Naive thymus-derived CD4-positive, alpha-beta T cell (primary cell): ENCODE measurements around the gene UQCC3. TPM values are rescaled to one million over a fixed set of nuclear protein-coding genes. Genes with fewer than 3 reads are reported as not detected.
A peak's percentile ranks its signal among the peaks of the same experiment; 100 is the strongest.
"Not testable (repeated sequence)": the region's sequence is repeated elsewhere in the genome, so short reads cannot be mapped to it uniquely, and the experiment has no call there.

Experiments used
- ATAC-seq: fragments of 150-1000 bp; cut with Tn5 transposase; 2 replicates; pipeline ENCODE4 v1.10.0; 2021; ENCODE audit warnings: mild to moderate bottlenecking, moderate library complexity
- CTCF ChIA-PET: fragments of 350-600 bp; sonication (Branson Sonifier 250); formaldehyde crosslinking; loops from one replicate; lab custom pipeline; 2021; ENCODE audit warnings: antibody characterized with exemption; lab: Charles Lee
- POLR2A ChIA-PET: fragments of 350-600 bp; sonication (Branson Sonifier 250); formaldehyde crosslinking; loops from one replicate; lab custom pipeline; 2021; ENCODE audit warnings: antibody characterized with exemption, inconsistent platforms; lab: Charles Lee
- DNase-seq, 9 donors: peaks; one replicate each; pipeline versions ENCODE4 v3.0.0 to v3.0.0-alpha.2; 2020 to 2022; ENCODE audit warnings: mixed read lengths in 1 of 9
- H3K27ac ChIP-seq: one replicate; pipeline ENCODE4 v1.7.0; 2013; ENCODE audit warnings: mild to moderate bottlenecking, low read depth, low read length, moderate library complexity
- H3K27me3 ChIP-seq, 2 donors: one replicate each; pipeline ENCODE4 v1.7.0; 2013; ENCODE audit warnings: low read length in 2 of 2, mild to moderate bottlenecking in 2 of 2, moderate library complexity in 2 of 2; ENCODE audit not compliant: control insufficient read depth in 2 of 2, insufficient read depth in 2 of 2
- H3K36me3 ChIP-seq, 3 experiments: 1 replicate in 2 of 3; 2 replicates in 1 of 3; pipeline ENCODE4 v1.7.0; 2013; ENCODE audit warnings: low read length in 3 of 3, mild to moderate bottlenecking in 3 of 3, moderate library complexity in 1 of 3; ENCODE audit not compliant: insufficient read depth in 3 of 3, control insufficient read depth in 2 of 3
- H3K4me1 ChIP-seq, 2 donors: one replicate each; pipeline ENCODE4 v1.7.0; 2013; ENCODE audit warnings: low read length in 2 of 2, mild to moderate bottlenecking in 2 of 2, moderate library complexity in 1 of 2; ENCODE audit not compliant: control insufficient read depth in 2 of 2, insufficient read depth in 2 of 2
- H3K4me3 ChIP-seq: 2 replicates; pipeline ENCODE4 v1.7.0; 2013; ENCODE audit warnings: mild to moderate bottlenecking, low read length
- H3K9me3 ChIP-seq, 3 experiments: 1 replicate in 2 of 3; 2 replicates in 1 of 3; pipeline ENCODE4 v1.7.0; 2013; ENCODE audit warnings: low read length in 3 of 3; ENCODE audit not compliant: control insufficient read depth in 2 of 3
- H3K27ac Mint-ChIP-seq, 9 donors: one replicate each; pipeline ENCODE4 v1.8.0; 2020 to 2022; ENCODE audit warnings: mixed read lengths in 9 of 9, mild to moderate bottlenecking in 8 of 9, moderate library complexity in 5 of 9, inconsistent platforms in 2 of 9
- H3K27me3 Mint-ChIP-seq, 5 donors: one replicate each; pipeline ENCODE4 v1.8.0; 2021 to 2022; ENCODE audit warnings: mixed read lengths in 5 of 5, mild to moderate bottlenecking in 1 of 5
- H3K36me3 Mint-ChIP-seq, 5 donors: one replicate each; pipeline ENCODE4 v1.8.0; 2020 to 2022; ENCODE audit warnings: mixed read lengths in 5 of 5, mild to moderate bottlenecking in 3 of 5, inconsistent platforms in 1 of 5
- H3K4me1 Mint-ChIP-seq, 7 donors: one replicate each; pipeline ENCODE4 v1.8.0; 2020 to 2022; ENCODE audit warnings: mixed read lengths in 7 of 7, mild to moderate bottlenecking in 3 of 7, inconsistent platforms in 1 of 7
- H3K4me3 Mint-ChIP-seq, 10 donors: one replicate each; pipeline ENCODE4 v1.8.0; 2020 to 2022; ENCODE audit warnings: mild to moderate bottlenecking in 10 of 10, mixed read lengths in 10 of 10, moderate library complexity in 6 of 10, inconsistent platforms in 2 of 10
- H3K9me3 Mint-ChIP-seq, 11 donors: one replicate each; pipeline ENCODE4 v1.8.0; 2020 to 2022; ENCODE audit warnings: mixed read lengths in 11 of 11, mild to moderate bottlenecking in 4 of 11, inconsistent platforms in 1 of 11, moderate library complexity in 1 of 11
- intact Hi-C, 2 donors: fragments of 100-400 bp; cut with micrococcal nuclease; formaldehyde crosslinking; loops; one replicate each; pipeline ENCODE4 v1.15.1; 2023
- polyA plus RNA-seq, 2 donors: library from polyadenylated mRNA; unstranded; fragments of 300-500 nt; fragmentation: Illumina TruSeq; gene quantifications; one replicate each; pipeline ENCODE4 v1.2.3, GENCODE V29; 2021
- total RNA-seq, 6 experiments: library from RNA in 5 of 6; stranded (reverse) in 5 of 6; gene quantifications; 1 replicate in 5 of 6; 2 replicates in 1 of 6; pipeline ENCODE4 v1.2.3 and lab custom pipeline; 2021 to 2026

Gene UQCC3
- total and polyA plus RNA-seq, 7 experiments from 2014 or later, result 2.2 to 11.1 (median 7.9) TPM

DNA sequence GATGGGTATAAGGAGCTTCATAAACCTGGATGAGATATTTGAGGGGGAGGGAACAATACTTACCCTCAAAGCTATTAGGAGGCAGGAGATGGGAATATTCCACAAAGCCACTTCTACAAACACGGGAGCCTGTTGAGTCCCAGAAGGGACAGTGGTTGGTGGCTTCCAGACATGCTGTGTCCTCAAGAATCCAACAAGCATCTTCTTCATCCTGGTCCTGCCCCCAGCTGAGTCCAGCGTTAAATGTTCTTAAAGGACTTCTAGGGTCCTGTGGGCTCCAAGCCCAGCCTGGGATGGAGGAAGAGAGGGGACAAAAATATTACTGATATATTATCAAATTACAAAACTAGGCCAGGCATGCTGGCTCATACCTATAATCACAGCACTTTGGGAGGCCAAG lies 4.0 kb upstream of the UQCC3 start:
- ATAC-seq (no peak), DNase-seq (no peak)
- ChIA-PET POLR2A (interaction anchor here (1.0 to 14.8 kb wide), 22 partner anchors 10 to 223 kb away, joined by 3 to 332 read pairs (median 6); partner anchors contain the start of genes B3GAT3, BSCL2, EEF1G and EML3), CTCF (interaction anchor here (0.6 to 1.6 kb wide), 4 partner anchors 12 to 74 kb away, joined by 3 to 7 read pairs (median 4); partner anchors contain the start of gene LRRN4CL)
- peaks cover 0 to 3% (median 0%) of the 10 kb centered on the region in 11 donors for H3K9me3 Mint-ChIP-seq
- Histone ChIP-seq H3K4me3 (no peak overlapping the region), H3K27ac (peak overlapping the region; percentile 85), H3K36me3 (peaks cover 0 to 34% (median 3%) of the 10 kb centered on the region in 3 experiments), H3K4me1 (peaks cover 23 to 24% of the 10 kb centered on the region in 2 donors), H3K9me3 (no peaks in the 10 kb centered on the region), H3K27me3 (no peaks in the 10 kb centered on the region)
- peak overlapping the region in 9 of 10 donors; percentile 12 to 98 (median 96) for H3K4me3 Mint-ChIP-seq
- H3K36me3 Mint-ChIP-seq, result peaks cover 0 to 30% (median 7%) of the 10 kb centered on the region in 5 donors
- intact Hi-C loops, result no loop called here
- H3K4me1 Mint-ChIP-seq, result peaks cover 13 to 67% (median 52%) of the 10 kb centered on the region in 7 donors
- H3K27ac Mint-ChIP-seq, result peak overlapping the region in 8 of 9 donors; percentile 6 to 94 (median 44)
- H3K27me3 Mint-ChIP-seq, result no peaks in the 10 kb centered on the region

DNA sequence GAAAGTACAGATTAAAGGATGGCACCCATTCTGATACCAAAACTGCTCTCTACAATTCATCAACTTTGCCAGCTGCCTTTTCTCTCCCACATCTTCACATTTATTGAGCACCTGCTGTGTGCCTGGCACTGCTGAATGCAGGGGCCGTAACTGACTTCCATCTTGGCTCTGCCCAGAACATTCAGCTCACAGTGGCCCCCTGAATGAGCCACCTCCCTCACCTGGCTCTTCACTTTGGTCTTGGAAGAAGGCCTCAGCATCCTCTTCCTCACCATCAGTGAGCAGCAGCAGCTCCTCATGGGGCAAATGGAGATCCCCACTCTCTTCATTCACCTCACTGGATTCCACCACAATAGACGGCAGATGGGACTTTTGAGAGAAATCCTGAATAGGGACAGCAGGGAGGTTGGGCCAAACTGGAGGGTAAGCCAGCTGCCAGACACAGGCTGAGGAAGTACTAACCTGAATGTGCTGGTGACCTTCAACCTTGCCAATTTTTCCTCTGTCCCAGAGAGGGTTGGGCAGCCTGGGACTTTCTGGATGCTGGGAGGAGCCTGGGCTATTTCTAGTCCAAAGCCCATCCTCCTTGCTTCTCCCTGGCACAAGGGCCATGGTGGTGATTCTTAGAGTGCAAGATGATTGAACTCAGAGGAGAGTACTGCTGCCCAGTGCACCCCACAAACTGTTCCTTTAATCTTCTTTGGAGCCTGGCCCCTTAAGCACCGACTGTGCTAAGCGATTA lies 1.9 kb upstream of the UQCC3 start:
- Histone ChIP-seq H3K4me3 (no peak overlapping the region), H3K36me3 (peaks cover 0 to 38% (median 0%) of the 10 kb centered on the region in 3 experiments), H3K27ac (peak overlapping the region; percentile 90), H3K9me3 (no peaks in the 10 kb centered on the region), H3K27me3 (no peaks in the 10 kb centered on the region), H3K4me1 (peaks cover 21 to 33% of the 10 kb centered on the region in 2 donors)
- Mint-ChIP-seq H3K36me3 (peaks cover under 1 to 28% (median under 1%) of the 10 kb centered on the region in 5 donors), H3K4me1 (peaks cover 12 to 70% (median 53%) of the 10 kb centered on the region in 7 donors), H3K27ac (peak overlapping the region in 8 of 9 donors; percentile 79 to 97 (median 95)), H3K9me3 (peaks cover 0 to 3% (median 0%) of the 10 kb centered on the region in 11 donors), H3K4me3 (peak overlapping the region in 7 of 10 donors; percentile 32 to 100 (median 98)), H3K27me3 (no peaks in the 10 kb centered on the region)
- POLR2A ChIA-PET, result interaction anchor here (0.6 to 14.8 kb wide), 17 partner anchors 8 to 1511 kb away, joined by 3 to 332 read pairs (median 5); partner anchors contain the start of genes B3GAT3, BSCL2, GANAB and GNG3
- CTCF ChIA-PET, result interaction anchor here (0.6 to 1.3 kb wide), 2 partner anchors 49 to 75 kb away, joined by 3 to 4 read pairs; no protein-coding TSS in a partner anchor
- no peak for ATAC-seq
- DNase-seq, result no peak
- intact Hi-C loops, result loop anchor here (2.0 to 10.0 kb wide), 3 partner anchors 17 to 245 kb away; partner anchors contain the start of gene INTS5 (in 2 of the 2)

GRCh38 chr11:62671236-62671607 lies 251 bp upstream of the UQCC3 start:
- H3K27ac ChIP-seq, result peak overlapping the region; percentile 90
- Mint-ChIP-seq H3K27ac (peak overlapping the region; percentile 91 to 97 (median 96)), H3K9me3 (no peaks in the 10 kb centered on the region), H3K4me1 (peaks cover 16 to 67% (median 55%) of the 10 kb centered on the region in 7 donors), H3K4me3 (peak overlapping the region; percentile 94 to 100 (median 99)), H3K27me3 (no peaks in the 10 kb centered on the region), H3K36me3 (peaks cover 4 to 29% (median 5%) of the 10 kb centered on the region in 5 donors)
- DNase-seq (peak in 1 of 9 donors; percentile 68), ATAC-seq (peak; percentile 61)
- H3K36me3 ChIP-seq, result peaks cover 0 to 30% (median 0%) of the 10 kb centered on the region in 3 experiments
- intact Hi-C loops, result loop anchor here (1.0 to 10.0 kb wide), 6 partner anchors 8 to 246 kb away; partner anchors contain the start of genes INTS5 (in 2 of the 2), UBXN1 (in 2 of the 2) and TUT1 (in 1 of the 2)
- no peaks in the 10 kb centered on the region for H3K9me3 ChIP-seq
- ChIA-PET CTCF (interaction anchor here (0.7 to 1.7 kb wide), 4 partner anchors 9 to 80 kb away, joined by 4 to 9 read pairs (median 4); partner anchors contain the start of gene TUT1), POLR2A (interaction anchor here (0.7 to 14.8 kb wide), 29 partner anchors 6 to 211 kb away, joined by 3 to 332 read pairs (median 8); partner anchors contain the start of genes B3GAT3, BSCL2, EEF1G and GANAB)
- H3K27me3 ChIP-seq, result no peaks in the 10 kb centered on the region
- peaks cover 18 to 31% of the 10 kb centered on the region in 2 donors for H3K4me1 ChIP-seq
- H3K4me3 ChIP-seq, result peak overlapping the region; percentile 62

DNA sequence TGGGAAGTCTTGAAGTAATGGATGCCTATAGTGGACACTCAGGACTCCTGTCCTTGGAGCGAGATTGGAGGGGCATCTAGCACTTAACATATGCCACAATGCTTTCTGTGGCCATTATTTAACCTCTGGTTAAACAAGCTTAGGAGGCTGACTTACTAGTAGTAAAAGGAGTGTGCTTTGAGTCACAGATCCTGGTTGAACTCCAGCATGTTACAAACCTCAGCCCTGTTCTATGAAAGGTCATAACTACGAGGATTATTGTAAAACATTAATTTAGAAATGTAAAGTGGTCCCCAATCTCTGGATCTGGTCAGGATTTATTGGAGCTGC lies 1.7 kb downstream of the UQCC3 start:
- CTCF ChIA-PET, result interaction anchor here (1.0 to 1.5 kb wide), 2 partner anchors 9 to 22 kb away, joined by 3 to 11 read pairs; partner anchors contain the start of genes C11orf98 and CSKMT
- no peaks in the 10 kb centered on the region for H3K27me3 ChIP-seq
- H3K9me3 ChIP-seq, result no peaks in the 10 kb centered on the region
- Mint-ChIP-seq H3K27ac (peak overlapping the region in 5 of 9 donors; percentile 22 to 97 (median 91)), H3K9me3 (no peaks in the 10 kb centered on the region), H3K27me3 (no peaks in the 10 kb centered on the region), H3K4me3 (peak overlapping the region; percentile 47 to 100 (median 99)), H3K36me3 (peaks cover 4 to 31% (median 10%) of the 10 kb centered on the region in 5 donors), H3K4me1 (peaks cover 26 to 68% (median 57%) of the 10 kb centered on the region in 7 donors)
- peak overlapping the region; percentile 90 for H3K27ac ChIP-seq
- DNase-seq, result no peak
- H3K4me3 ChIP-seq, result peak overlapping the region; percentile 2
- POLR2A ChIA-PET, result interaction anchor here (0.9 to 14.8 kb wide), 17 partner anchors 4 to 182 kb away, joined by 3 to 332 read pairs (median 4); partner anchors contain the start of genes BSCL2, C11orf98, CSKMT and GANAB
- H3K36me3 ChIP-seq, result peaks cover 0 to 42% (median 3%) of the 10 kb centered on the region in 3 experiments
- no peak for ATAC-seq
- peaks cover 9 to 29% of the 10 kb centered on the region in 2 donors for H3K4me1 ChIP-seq
- intact Hi-C loops, result loop anchor here in 1 of 2 donors (2.0 to 10.0 kb wide), 3 partner anchors 50 to 248 kb away; no protein-coding TSS in a partner anchor

DNA sequence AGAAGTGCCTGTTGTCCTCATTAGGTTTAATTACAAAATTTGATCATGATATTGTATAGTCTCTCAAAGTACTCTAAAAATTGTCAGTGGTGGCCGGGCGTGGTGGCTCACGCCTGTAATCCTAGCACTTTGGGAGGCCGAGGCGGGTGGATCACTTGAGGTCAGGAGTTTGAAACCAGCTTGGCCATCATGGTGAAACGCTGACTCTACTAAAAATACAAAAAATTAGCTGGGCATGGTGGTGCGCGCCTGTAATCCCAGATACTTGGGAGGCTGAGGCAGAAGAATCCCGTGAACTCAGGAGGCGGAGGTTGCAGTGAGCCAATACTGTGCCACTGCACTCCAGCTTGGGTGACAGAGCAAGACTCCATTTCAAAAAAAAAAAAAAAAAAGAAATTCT lies 3.9 kb downstream of the UQCC3 start:
- Mint-ChIP-seq H3K4me3 (peak overlapping the region in 1 of 10 donors; percentile 41), H3K36me3 (peaks cover 4 to 28% (median 10%) of the 10 kb centered on the region in 5 donors)
- intact Hi-C loops, result loop anchor here in 1 of 2 donors (10.0 kb wide), 1 partner anchor 251 kb away; no protein-coding TSS in a partner anchor

More for the DNA sequence above, 3.9 kb downstream of the UQCC3 start:
- Histone ChIP-seq H3K4me1 (peaks cover 13 to 31% of the 10 kb centered on the region in 2 donors), H3K36me3 (peaks cover 0 to 46% (median 3%) of the 10 kb centered on the region in 3 experiments)
- DNase-seq, H3K9me3 ChIP-seq, H3K27ac ChIP-seq, H3K9me3 Mint-ChIP-seq, CTCF ChIA-PET, ATAC-seq, H3K4me3 ChIP-seq, H3K27me3 ChIP-seq, H3K27me3 Mint-ChIP-seq: not testable (repeated sequence)
- peaks cover 29 to 67% (median 56%) of the 10 kb centered on the region in 7 donors for H3K4me1 Mint-ChIP-seq
- POLR2A ChIA-PET, result interaction anchor here (0.6 to 14.8 kb wide), 8 partner anchors 7 to 85 kb away, joined by 3 to 332 read pairs (median 11); partner anchors contain the start of genes BSCL2, C11orf98, CSKMT and GANAB
- H3K27ac Mint-ChIP-seq, result peak overlapping the region in 3 of 9 donors; percentile 23 to 62 (median 47)
